Measurements from ENCODE around the gene DYRK1A. TPM values are rescaled to one million over a fixed set of nuclear protein-coding genes. Genes with fewer than 3 reads are reported as not detected.

Gene DYRK1A
- polyA plus RNA-seq, 3 donors = 69.3 to 74.6 (median 69.8) TPM

GRCh38 chr21:37562920-37563640 lies 196.5 kb downstream of the DYRK1A start:
- no peak for DNase-seq (ENCODE audit: low read depth in 3 of 3, low spot score in 2 of 3)

DNA sequence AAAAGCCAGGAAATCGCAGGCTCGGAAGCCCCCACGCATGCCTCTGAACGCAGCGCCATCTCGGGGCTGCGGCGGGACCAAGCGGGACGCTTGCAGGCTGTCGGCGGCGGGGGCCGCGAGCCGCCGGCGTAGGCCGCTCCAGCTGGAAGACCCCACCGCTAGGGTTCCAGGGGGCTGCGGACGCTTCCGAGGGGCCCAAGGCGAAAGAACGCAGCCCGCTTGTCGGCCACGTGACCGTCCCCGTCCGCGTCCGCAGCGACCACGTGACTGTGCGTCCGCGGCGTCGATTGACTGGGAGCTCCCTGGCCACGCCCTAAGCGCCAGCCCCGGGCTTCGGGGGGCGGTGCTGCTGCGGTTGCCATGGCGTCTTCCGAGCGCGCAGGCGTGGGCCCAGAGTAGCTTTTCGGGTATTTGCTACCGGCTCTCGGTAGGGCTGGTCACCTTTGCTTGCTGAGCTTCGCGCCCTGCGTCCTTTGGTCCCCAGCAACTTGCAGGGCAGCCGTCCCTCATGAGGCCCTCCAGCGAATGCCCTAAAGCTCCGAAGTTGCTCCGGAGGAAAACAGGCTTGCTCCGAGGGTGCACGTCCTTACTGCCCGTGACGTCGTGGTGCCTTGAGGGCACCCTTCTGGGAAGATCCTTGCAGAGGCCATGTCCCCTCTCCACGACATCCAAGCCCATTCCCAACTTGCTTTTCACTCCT lies 197.2 kb downstream of the DYRK1A start:
- peak; percentile 75 to 84 (median 79) for DNase-seq (ENCODE audit: low read depth in 3 of 3, low spot score in 2 of 3)

DNA sequence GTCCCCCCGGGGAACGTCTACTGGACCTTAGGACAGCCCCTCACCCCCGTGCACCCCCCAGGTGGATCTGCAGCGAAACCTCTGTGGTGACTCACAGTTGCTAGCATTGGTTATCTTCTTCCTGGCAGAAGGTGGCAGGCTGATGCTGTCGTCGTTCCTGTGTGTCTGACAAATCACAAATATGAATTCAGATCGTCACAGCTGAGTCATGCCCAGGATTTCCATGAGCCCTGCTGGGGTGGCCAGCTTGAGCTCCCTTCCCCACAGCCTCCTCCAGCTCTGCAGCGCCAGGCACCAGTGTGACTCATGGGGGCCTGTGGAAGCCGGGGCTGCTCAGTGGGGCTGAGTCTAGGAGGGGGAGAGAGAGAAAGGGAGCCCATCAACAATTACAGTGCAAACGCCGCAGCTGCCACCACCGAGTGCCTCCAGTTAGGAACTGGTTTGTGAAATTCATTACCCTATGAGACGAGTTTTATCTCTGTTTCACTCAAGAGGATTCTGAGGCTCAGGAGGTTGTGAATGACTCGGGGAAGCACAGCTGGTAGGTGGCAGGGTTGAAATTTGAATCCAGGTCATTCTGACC lies 197.9 kb downstream of the DYRK1A start:
- DNase-seq (ENCODE audit: low read depth in 3 of 3, low spot score in 2 of 3) = no peak

DNA sequence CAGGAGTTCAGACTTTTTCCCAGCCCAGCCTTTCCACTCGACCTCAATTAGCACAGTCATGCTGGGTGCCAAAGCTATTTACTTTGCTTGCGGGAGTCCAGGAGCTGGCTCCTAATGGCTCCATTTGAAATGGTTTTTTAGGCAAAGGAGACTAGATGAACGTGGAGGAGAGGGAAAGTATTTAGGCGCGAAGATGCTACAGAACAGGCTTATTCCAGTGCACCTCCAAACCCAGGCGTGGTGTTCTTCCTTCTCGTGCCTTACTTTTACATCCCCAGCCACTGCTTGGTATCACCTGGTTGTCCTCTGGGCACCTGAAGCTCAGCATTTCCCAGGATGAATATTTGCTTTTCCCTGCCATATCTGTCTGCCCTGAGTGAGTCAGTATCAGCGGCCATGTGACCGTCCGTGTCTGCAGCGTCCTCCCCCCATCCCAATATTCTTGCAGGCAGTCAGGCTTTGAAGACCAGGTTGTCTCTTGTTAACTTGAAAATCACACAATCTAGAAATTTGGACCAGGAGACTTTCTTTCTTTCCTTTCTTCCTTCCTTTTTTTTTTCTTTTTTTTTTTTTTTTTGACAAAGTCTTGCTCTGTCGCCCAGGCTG lies 198.5 kb downstream of the DYRK1A start:
- DNase-seq (ENCODE audit: low read depth in 3 of 3, low spot score in 2 of 3) = no peak

DNA sequence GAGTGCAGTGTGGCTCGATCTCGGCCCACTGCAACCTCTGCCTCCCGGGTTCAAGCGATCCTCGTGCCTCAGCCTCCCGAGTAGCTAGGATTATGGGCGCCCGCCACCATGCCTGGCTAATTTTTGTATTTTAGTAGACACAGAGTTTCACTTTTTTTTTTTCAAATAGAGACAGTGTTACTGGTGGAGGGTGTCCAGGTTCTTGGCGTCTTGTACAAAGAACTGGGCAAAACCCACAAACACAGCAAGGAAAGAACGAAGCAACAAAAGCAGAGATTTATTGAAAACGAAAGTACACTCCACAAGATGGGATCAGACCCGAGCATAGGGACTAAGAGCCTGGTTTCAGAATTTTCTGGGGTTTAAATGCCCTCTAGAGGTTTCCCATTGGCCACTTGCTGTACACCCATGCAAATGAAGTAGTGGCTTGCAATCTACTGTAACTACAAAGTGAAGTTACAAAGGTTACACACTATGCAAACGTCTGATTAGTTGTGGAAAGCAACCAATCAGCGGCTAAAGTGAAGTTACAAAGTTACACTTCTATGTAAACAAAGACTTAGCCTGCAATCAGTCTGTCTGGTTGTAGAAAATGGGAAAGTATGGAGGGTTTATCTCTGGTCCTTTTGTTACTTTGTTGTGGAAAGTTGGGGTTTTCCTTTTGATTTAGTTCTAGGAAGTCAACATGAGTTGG lies 199.1 kb downstream of the DYRK1A start:
- no peak for DNase-seq (ENCODE audit: low read depth in 3 of 3, low spot score in 2 of 3)

GRCh38 chr21:37566790-37567615 lies 200.4 kb downstream of the DYRK1A start:
- DNase-seq (ENCODE audit: low read depth in 3 of 3, low spot score in 2 of 3) = no peak

DNA sequence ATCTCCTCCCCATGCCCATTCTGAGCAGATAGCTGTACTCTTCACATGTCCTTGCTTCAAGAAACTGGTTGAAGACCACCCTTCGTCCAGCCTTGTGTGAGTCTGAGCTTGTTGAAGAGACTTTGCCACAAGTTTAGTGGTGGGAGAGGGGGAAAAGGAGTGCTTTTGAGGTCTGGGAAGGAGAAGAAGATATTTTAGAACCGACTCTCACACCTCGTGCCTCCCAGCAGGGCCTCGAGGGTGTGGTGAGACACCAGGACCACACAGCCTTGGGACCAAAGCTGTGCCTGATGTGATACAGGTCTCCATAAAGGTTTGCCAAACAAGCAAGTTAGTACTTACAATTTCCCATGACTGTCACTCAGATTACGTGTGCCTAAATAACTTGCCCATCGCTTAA lies 201.8 kb downstream of the DYRK1A start:
- DNase-seq (ENCODE audit: low read depth in 3 of 3, low spot score in 2 of 3) = no peak

GRCh38 chr21:37568916-37569315 lies 202.3 kb downstream of the DYRK1A start:
- no peak for DNase-seq (ENCODE audit: low read depth in 3 of 3, low spot score in 2 of 3)

DNA sequence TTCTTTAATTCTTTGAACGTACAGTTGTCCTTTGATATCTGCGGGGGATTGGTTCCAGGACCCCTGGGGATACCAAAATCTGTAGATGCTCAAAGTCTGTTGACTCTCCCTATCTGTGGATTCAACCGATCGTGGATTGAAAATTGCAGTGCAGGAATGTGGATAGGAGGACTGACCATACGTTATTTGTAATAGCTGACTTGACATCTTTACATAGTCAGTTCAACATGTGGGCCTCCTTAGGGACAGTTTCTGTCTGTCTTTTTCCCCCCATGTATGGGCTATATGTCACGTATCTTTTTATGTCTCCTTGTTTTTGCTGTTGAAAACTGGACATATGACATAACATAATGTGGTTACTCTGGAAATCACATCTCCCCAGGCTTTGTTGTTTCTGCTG lies 204.9 kb downstream of the DYRK1A start:
- no peak for DNase-seq (ENCODE audit: low read depth in 3 of 3, low spot score in 2 of 3)

GRCh38 chr21:37574316-37574715 lies 207.7 kb downstream of the DYRK1A start:
- no peak for DNase-seq (ENCODE audit: low read depth in 3 of 3, low spot score in 2 of 3)

DNA sequence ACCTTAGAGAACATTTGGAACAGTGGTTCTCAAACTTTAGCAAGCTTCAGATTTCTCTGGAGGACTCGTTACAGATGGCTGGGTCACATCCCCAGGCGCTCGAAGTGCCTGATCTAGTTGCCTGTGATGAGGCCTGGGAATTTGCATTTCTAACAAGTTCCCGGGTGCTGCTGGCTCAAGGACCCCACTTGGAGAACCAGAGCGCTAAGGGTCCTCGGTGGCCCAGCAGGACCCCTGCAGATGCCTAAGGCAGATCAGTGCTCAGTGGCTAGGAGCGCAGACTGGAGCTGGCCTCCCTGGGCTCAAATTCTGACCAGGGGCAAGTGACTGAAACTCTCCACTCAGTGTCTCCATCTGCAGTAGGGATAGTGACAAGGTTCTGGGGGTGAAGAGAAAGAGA lies 208.2 kb downstream of the DYRK1A start:
- no peak for DNase-seq (ENCODE audit: low read depth in 3 of 3, low spot score in 2 of 3)

DNA sequence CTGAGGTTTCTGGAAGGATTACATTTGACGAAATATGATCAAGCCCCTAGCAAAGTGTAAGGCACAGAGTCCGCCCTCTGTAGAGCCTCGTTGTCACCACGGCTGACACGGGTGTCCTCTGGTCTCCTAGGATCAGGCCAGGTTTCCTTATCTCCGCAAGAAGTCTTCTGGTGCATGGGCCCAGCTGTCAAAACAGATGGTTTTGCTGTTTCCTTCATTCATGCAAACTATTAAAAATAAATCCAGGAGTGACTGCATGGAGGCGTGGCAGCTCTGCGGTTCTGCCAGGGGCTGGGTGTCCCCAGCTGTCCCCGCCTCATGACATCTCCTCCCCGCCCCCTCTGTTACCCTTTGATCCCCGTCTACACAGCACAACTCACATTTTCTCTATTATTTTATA lies 209.0 kb downstream of the DYRK1A start:
- DNase-seq (ENCODE audit: low read depth in 3 of 3, low spot score in 2 of 3) = no peak

Other genes with a start within 250 kb of the DYRK1A start
- gene VPS26C, start 99.4 kb upstream of the DYRK1A start, polyA plus RNA-seq (ENCODE audit: insufficient read length in 3 of 3) = 10 to 100 TPM; 38.3 to 42.1 (median 40.7) TPM

Data from right renal cortex interstitium (tissue), 3 donors.